Upper lobe of right lung (tissue), 1 donor: ENCODE data around the gene ARID1B. TPM values are rescaled to one million over a fixed set of nuclear protein-coding genes. Genes with fewer than 3 reads are reported as not detected.

Experiments used
- ATAC-seq: fragments of 200-7000 bp; cut with Tn5 transposase; one replicate; pipeline ENCODE4 v1.9.1; 2020; ENCODE audit warnings: mild to moderate bottlenecking, moderate library complexity
- DNase-seq: peaks from one replicate; pipeline ENCODE4 v3.0.0-alpha.2; 2020
- H3K27ac ChIP-seq: fragments of 200-600 bp; one replicate; pipeline ENCODE4 v1.8.0; 2022
- H3K27me3 ChIP-seq: fragments of 200-600 bp; one replicate; pipeline ENCODE4 v1.8.0; 2022; ENCODE audit warnings: mild to moderate bottlenecking
- H3K36me3 ChIP-seq: fragments of 200-600 bp; one replicate; pipeline ENCODE4 v1.8.0; 2022
- H3K4me1 ChIP-seq: fragments of 200-600 bp; one replicate; pipeline ENCODE4 v1.8.0; 2022
- H3K4me3 ChIP-seq: fragments of 200-600 bp; one replicate; pipeline ENCODE4 v1.8.0; 2022; ENCODE audit warnings: mild to moderate bottlenecking
- H3K9me3 ChIP-seq: fragments of 200-600 bp; one replicate; pipeline ENCODE4 v1.8.0; 2022
- CTCF ChIP-seq: fragments of 200-600 bp; IDR thresholded peaks from one replicate; pipeline ENCODE4 v1.8.0; 2022; ENCODE audit warnings: antibody characterized with exemption
- intact Hi-C: fragments of 100-400 bp; cut with DNase I; formaldehyde crosslinking; loops from one replicate; pipeline ENCODE4 v1.11.0; 2022
- total RNA-seq: library from RNA; stranded (reverse); fragmentation: NEBNext Ultra II Directional; extraction: Animal tissue kit (Norgen Biotek cat#: 25700); gene quantifications from one replicate; pipeline ENCODE4 v1.2.1, GENCODE V29; 2021
- donor health status: DM: no; HTN: yes; CAD: no; lungs with severe emphysema.

Gene ARID1B
- total RNA-seq, 1 donor from 2014 or later = 80.4 TPM

DNA sequence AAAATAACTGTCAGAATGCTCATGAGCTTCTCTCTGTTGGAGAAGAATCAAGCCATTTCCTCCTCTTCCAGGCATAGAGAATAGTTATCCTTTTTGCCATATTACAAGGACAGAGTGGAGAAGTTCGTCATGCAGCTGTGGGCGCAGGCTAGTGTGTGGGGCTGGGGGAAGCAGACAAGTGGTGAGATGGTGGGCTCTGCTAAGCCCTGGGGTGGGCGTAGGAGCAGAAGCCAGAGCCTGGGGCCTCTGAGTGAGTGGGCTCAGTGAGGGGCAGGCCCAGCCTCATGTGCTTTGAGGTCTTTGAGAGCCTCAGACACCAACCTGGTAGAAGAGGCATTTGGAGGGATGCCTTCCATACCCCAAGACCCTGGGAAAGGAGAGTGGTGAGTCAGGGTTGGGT is 19.4 kb downstream of the ARID1B start:
- no peak for ATAC-seq
- no peak overlapping the region for H3K27ac ChIP-seq
- intact Hi-C loops = no loop called here
- H3K4me3 ChIP-seq = no peak overlapping the region
- H3K36me3 ChIP-seq = no peaks in the 10 kb centered on the region
- no peak for TF ChIP-seq CTCF
- H3K4me1 ChIP-seq = peaks cover 33% of the 10 kb centered on the region
- no peak for DNase-seq
- H3K27me3 ChIP-seq = no peaks in the 10 kb centered on the region
- no peaks in the 10 kb centered on the region for H3K9me3 ChIP-seq

DNA sequence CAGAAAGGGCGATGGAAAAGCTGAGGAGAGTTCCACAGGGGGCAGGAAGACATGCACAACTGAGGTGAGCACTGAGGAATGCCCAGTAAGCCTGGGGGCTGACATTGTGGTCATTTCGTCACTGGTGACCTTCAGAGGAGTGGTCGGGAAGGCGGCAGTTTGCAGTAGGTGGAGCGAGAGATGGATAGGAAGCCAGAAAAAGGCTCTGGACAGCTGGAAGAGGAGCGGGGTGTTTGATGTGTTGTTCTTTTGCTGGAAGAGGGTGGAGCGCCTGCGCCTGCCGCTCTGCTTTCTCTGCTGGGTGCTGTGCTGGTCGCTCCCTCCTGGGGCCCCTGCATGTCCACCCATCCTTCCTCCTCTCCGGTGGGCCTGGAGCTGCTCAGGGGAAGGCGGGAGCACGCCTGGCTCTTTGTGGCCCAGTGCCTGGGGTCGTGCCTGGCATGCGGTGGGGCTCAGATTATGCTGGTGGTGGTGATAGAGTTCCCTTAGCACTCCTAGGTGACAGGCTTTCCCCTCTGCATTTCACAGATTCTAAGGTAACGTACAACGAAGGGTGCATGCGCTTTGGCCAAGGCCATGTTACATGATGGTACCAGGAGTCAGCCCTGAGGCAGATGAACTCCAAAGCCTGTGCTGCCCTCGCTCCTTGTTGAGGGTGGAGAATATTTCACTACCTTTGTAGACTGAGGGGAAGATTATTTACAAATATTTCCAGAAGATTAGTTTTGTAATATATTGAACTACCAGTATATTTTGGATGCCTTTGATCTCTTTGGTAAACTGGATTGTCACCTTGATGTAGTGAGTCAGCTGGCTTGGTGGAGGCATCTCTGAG is 20.9 kb downstream of the ARID1B start:
- no peak overlapping the region for H3K27ac ChIP-seq
- DNase-seq (no peak), ATAC-seq (peak; percentile 36)
- H3K4me1 ChIP-seq = peaks cover 28% of the 10 kb centered on the region
- intact Hi-C loops = no loop called here
- TF ChIP-seq CTCF = no peak
- no peaks in the 10 kb centered on the region for H3K36me3 ChIP-seq
- H3K27me3 ChIP-seq = no peaks in the 10 kb centered on the region
- H3K9me3 ChIP-seq = no peaks in the 10 kb centered on the region
- no peak overlapping the region for H3K4me3 ChIP-seq

- no peak for TF ChIP-seq CTCF
- no peaks in the 10 kb centered on the region for H3K27me3 ChIP-seq
- H3K9me3 ChIP-seq = no peaks in the 10 kb centered on the region
- no peak for ATAC-seq
- H3K4me3 ChIP-seq = no peak overlapping the region
- H3K27ac ChIP-seq = no peak overlapping the region
- DNase-seq = no peak
- no peaks in the 10 kb centered on the region for H3K36me3 ChIP-seq
- intact Hi-C loops = no loop called here
- H3K4me1 ChIP-seq = peaks cover 7% of the 10 kb centered on the region
These were observed 24.5 kb downstream of the ARID1B start for GRCh38 chr6:156801712-156802111.

DNA sequence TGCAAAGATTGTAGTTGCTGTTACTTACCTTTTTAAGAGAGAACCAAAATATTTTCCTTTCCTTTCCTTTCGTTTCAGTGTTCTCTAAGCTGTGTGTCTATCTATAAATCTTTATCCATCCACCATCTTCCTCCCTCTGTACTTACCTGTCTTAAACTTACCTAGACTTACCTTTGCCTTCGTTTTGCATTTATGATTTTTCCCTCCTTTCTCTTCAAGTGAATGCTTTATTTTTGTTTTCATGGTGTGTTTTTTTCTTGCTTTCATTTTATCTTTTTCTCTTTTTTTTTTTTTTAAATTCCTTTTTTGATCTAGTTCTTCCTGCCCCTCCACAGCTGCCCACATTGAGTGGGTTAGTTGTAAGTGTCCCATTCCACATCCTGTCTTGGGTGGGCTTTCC is 26.2 kb downstream of the ARID1B start:
- intact Hi-C loops = no loop called here
- Histone ChIP-seq H3K36me3 (no peaks in the 10 kb centered on the region), H3K9me3 (no peaks in the 10 kb centered on the region), H3K4me1 (peaks cover 15% of the 10 kb centered on the region), H3K27me3 (no peaks in the 10 kb centered on the region), H3K27ac (no peak overlapping the region), H3K4me3 (no peak overlapping the region)
- no peak for ATAC-seq
- no peak for TF ChIP-seq CTCF
- no peak for DNase-seq

GRCh38 chr6:156804402-156804801 is 27.2 kb downstream of the ARID1B start:
- Histone ChIP-seq H3K36me3 (no peaks in the 10 kb centered on the region), H3K9me3 (no peaks in the 10 kb centered on the region), H3K4me1 (peaks cover 24% of the 10 kb centered on the region), H3K4me3 (no peak overlapping the region), H3K27ac (no peak overlapping the region), H3K27me3 (no peaks in the 10 kb centered on the region)
- no peak for TF ChIP-seq CTCF
- DNase-seq (no peak), ATAC-seq (no peak)
- intact Hi-C loops = no loop called here
